ENCODE data around the gene SENP1.

DNA sequence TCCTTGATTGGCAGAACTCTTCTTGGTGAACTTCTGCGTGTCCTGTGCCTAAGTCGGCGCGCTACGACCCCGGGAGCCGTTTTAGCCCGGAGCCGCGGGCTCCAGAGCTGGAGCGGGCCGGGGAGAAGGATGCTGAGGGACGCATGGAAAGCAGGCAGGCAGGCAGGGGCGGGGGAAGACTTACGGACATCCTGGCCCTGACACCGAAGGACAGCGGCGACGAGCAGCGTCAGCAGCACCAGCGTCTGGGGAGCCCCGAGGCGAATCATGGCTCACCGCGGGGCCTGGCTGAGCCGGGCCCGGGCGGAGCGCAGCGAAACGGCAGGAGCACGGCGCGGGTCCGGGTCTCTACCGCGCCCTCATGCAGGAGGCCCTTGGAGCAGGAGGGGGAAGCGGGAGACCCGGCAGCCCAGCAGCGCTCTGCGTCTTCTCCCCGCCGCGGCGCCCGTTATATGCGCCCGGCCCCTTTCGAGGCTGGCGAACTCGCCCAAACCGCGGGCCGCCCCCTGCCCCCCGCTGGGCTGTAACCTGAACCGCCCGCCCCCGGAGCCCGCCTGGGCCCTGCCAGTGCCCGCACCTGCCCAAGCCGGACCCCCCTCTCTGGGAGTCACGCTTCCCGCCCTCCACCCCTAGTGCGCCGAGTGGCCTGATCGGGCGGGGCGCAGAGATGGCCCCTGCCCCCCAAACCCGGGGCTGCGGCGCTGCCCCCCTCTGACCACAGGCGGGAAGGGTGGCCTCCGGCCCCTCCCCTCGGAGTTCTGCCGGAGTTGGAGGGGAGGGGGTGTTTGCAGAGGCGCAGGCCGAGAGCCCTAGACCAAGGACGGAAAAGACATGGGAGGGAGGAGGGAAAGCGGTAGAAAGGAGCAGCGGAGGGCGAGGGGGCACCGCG is 101.6 kb downstream of the SENP1 start, which contains the start of gene COL2A1:
- no peak for TF ChIP-seq EP300 (conservative IDR thresholded peaks at IDR 0.05; ENCODE audit: poor library complexity, severe bottlenecking)
- TF ChIP-seq, protein P1, sequence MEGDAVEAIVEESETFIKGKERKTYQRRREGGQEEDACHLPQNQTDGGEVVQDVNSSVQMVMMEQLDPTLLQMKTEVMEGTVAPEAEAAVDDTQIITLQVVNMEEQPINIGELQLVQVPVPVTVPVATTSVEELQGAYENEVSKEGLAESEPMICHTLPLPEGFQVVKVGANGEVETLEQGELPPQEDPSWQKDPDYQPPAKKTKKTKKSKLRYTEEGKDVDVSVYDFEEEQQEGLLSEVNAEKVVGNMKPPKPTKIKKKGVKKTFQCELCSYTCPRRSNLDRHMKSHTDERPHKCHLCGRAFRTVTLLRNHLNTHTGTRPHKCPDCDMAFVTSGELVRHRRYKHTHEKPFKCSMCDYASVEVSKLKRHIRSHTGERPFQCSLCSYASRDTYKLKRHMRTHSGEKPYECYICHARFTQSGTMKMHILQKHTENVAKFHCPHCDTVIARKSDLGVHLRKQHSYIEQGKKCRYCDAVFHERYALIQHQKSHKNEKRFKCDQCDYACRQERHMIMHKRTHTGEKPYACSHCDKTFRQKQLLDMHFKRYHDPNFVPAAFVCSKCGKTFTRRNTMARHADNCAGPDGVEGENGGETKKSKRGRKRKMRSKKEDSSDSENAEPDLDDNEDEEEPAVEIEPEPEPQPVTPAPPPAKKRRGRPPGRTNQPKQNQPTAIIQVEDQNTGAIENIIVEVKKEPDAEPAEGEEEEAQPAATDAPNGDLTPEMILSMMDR (IDR thresholded peaks at IDR 0.05; ENCODE audit: poor library complexity, severe bottlenecking), result no peak
- TF ChIP-seq, protein P2, sequence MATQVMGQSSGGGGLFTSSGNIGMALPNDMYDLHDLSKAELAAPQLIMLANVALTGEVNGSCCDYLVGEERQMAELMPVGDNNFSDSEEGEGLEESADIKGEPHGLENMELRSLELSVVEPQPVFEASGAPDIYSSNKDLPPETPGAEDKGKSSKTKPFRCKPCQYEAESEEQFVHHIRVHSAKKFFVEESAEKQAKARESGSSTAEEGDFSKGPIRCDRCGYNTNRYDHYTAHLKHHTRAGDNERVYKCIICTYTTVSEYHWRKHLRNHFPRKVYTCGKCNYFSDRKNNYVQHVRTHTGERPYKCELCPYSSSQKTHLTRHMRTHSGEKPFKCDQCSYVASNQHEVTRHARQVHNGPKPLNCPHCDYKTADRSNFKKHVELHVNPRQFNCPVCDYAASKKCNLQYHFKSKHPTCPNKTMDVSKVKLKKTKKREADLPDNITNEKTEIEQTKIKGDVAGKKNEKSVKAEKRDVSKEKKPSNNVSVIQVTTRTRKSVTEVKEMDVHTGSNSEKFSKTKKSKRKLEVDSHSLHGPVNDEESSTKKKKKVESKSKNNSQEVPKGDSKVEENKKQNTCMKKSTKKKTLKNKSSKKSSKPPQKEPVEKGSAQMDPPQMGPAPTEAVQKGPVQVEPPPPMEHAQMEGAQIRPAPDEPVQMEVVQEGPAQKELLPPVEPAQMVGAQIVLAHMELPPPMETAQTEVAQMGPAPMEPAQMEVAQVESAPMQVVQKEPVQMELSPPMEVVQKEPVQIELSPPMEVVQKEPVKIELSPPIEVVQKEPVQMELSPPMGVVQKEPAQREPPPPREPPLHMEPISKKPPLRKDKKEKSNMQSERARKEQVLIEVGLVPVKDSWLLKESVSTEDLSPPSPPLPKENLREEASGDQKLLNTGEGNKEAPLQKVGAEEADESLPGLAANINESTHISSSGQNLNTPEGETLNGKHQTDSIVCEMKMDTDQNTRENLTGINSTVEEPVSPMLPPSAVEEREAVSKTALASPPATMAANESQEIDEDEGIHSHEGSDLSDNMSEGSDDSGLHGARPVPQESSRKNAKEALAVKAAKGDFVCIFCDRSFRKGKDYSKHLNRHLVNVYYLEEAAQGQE (IDR thresholded peaks at IDR 0.05; ENCODE audit: borderline replicate concordance), result no peak
- TF ChIP-seq POLR2AphosphoS5 (IDR thresholded peaks at IDR 0.05), result no peak
- no peak for TF ChIP-seq RAD21 (conservative IDR thresholded peaks at IDR 0.05)
